ENCODE measurements around the gene CDT1. TPM values are rescaled to one million over a fixed set of nuclear protein-coding genes. Genes with fewer than 3 reads are reported as not detected.
A peak's percentile ranks its signal among the peaks of the same experiment; 100 is the strongest.

Gene CDT1
- total and polyA plus RNA-seq, 10 donors, result 1.00 to 17.2 (median 3.6) TPM

DNA sequence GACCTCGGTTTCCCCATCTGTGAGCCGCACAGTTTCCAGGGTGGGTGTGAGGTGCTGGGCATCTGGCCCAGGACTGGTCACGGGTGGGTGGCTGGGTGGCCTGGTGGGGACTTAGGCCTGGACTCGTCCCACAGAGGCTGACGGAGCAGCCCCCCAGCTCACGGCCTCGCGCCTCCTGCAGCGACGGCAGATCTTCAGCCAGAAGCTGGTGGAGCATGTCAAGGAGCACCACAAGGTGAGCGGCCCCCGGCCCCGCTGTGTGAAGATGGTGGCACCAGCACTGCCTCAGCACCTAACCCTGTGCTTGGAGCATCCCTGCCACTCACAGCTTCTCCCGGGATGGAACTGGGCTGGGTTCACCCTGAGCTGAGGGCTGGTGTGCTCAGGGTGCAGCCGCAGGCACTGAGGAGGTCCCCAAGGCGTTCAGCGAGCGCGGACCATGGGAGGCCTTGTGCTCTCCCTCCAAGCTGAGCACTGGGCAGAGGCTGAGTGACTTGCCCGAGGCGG is 2.4 kb downstream of the CDT1 start:
- 92 to 95% (median 94%) methylated on average over 13 to 21 of the region's 21 CpGs for WGBS, 5 donors
- no peak overlapping the region for H3K4me3 ChIP-seq
- H3K36me3 ChIP-seq, result peaks cover 0 to 49% (median 24%) of the 10 kb centered on the region in 6 donors
- intact Hi-C loops (cut with DNase I; ENCODE audit: low total_unique reads), result no loop called here
- H3K27ac ChIP-seq, result no peak overlapping the region
- peaks cover 0 to 10% (median 0%) of the 10 kb centered on the region in 7 donors for H3K27me3 ChIP-seq (replicated peaks in 1 of 7)
- DNase-seq, result no peak
- peak in 2 of 3 donors; percentile 37 to 55 for TF ChIP-seq POLR2AphosphoS5 (IDR thresholded peaks at IDR 0.05)
- no peak for TF ChIP-seq POLR2A (IDR thresholded peaks at IDR 0.05)
- no peaks in the 10 kb centered on the region for H3K9me3 ChIP-seq
- peaks cover 16 to 72% (median 46%) of the 10 kb centered on the region in 6 donors for H3K4me1 ChIP-seq

DNA sequence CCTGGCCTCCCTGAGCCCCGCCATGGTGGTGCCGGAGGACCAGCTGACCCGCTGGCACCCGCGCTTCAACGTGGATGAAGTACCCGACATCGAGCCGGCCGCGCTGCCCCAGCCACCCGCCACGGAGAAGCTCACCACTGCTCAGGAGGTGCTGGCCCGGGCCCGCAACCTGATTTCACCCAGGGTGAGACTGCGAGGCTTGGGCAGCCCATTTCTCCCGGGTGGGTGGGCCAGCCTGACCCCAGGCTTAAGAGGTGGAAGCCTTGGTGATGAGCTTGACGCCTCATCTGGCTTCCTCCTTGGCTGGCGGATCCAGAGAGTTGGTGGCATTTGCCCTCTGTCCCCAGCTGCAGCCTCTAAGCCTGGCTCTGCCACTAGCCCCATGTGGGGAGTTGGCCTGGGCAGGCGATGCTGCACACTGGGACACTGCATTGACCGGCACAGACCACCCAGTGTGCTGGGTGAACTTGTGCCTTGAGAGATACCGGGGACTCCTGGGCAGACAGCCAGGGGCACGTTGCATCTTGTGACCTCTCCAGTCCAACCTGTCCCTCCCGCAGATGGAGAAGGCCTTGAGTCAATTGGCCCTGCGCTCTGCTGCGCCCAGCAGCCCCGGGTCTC is 3.0 kb downstream of the CDT1 start:
- 87 to 94% (median 89%) methylated on average over 17 to 27 of the region's 27 CpGs for WGBS, 5 donors

DNA sequence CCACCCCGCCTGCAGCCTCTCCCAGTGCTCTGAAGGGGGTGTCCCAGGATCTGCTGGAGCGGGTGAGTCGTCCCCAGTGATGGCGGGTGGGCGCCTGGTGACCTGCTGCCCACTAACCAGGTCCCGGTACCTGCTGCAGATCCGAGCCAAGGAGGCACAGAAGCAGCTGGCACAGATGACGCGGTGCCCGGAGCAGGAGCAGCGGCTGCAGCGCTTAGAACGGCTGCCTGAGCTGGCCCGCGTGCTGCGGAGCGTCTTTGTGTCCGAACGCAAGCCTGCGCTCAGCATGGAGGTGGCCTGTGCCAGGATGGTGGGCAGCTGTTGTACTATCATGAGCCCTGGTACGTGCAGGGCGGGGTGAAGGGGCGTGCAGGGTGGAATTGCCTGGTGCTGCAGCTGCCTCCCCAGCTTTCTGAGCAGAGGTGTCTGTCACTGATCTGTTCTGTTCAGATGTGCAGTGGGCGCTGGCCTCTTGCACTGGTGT is 3.6 kb downstream of the CDT1 start:
- Histone ChIP-seq H3K4me3 (no peak overlapping the region), H3K4me1 (peaks cover 18 to 70% (median 49%) of the 10 kb centered on the region in 6 donors), H3K27ac (no peak overlapping the region), H3K27me3 (replicated peaks in 1 of 7) (peaks cover 0 to 10% (median 0%) of the 10 kb centered on the region in 7 donors), H3K36me3 (peaks cover 0 to 49% (median 24%) of the 10 kb centered on the region in 6 donors), H3K9me3 (no peaks in the 10 kb centered on the region)
- WGBS, 5 donors, result 93 to 95% (median 95%) methylated on average over 18 to 24 of the region's 24 CpGs
- no peak for DNase-seq
- TF ChIP-seq, protein P1, sequence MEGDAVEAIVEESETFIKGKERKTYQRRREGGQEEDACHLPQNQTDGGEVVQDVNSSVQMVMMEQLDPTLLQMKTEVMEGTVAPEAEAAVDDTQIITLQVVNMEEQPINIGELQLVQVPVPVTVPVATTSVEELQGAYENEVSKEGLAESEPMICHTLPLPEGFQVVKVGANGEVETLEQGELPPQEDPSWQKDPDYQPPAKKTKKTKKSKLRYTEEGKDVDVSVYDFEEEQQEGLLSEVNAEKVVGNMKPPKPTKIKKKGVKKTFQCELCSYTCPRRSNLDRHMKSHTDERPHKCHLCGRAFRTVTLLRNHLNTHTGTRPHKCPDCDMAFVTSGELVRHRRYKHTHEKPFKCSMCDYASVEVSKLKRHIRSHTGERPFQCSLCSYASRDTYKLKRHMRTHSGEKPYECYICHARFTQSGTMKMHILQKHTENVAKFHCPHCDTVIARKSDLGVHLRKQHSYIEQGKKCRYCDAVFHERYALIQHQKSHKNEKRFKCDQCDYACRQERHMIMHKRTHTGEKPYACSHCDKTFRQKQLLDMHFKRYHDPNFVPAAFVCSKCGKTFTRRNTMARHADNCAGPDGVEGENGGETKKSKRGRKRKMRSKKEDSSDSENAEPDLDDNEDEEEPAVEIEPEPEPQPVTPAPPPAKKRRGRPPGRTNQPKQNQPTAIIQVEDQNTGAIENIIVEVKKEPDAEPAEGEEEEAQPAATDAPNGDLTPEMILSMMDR (IDR thresholded peaks at IDR 0.05 in 8 of 11, conservative IDR thresholded peaks at IDR 0.05 in 3 of 11), result no peak
- TF ChIP-seq POLR2A (IDR thresholded peaks at IDR 0.05) (no peak), POLR2AphosphoS5 (IDR thresholded peaks at IDR 0.05) (peak in 2 of 3 donors; percentile 32 to 62)
- intact Hi-C loops (cut with DNase I; ENCODE audit: low total_unique reads), result no loop called here

More for the DNA sequence above, 3.0 kb downstream of the CDT1 start:
- intact Hi-C loops (cut with DNase I; ENCODE audit: low total_unique reads), result no loop called here
- TF ChIP-seq POLR2AphosphoS5 (IDR thresholded peaks at IDR 0.05) (peak in 2 of 3 donors; percentile 13 to 54), POLR2A (IDR thresholded peaks at IDR 0.05) (no peak)
- TF ChIP-seq, protein P1 (IDR thresholded peaks at IDR 0.05 in 8 of 11, conservative IDR thresholded peaks at IDR 0.05 in 3 of 11), result no peak
- no peak overlapping the region for H3K27ac ChIP-seq
- peaks cover 18 to 72% (median 50%) of the 10 kb centered on the region in 6 donors for H3K4me1 ChIP-seq
- DNase-seq, result no peak
- H3K36me3 ChIP-seq, result peaks cover 0 to 49% (median 24%) of the 10 kb centered on the region in 6 donors
- H3K9me3 ChIP-seq, result no peaks in the 10 kb centered on the region
- peaks cover 0 to 10% (median 0%) of the 10 kb centered on the region in 7 donors for H3K27me3 ChIP-seq (replicated peaks in 1 of 7)
- no peak overlapping the region for H3K4me3 ChIP-seq

DNA sequence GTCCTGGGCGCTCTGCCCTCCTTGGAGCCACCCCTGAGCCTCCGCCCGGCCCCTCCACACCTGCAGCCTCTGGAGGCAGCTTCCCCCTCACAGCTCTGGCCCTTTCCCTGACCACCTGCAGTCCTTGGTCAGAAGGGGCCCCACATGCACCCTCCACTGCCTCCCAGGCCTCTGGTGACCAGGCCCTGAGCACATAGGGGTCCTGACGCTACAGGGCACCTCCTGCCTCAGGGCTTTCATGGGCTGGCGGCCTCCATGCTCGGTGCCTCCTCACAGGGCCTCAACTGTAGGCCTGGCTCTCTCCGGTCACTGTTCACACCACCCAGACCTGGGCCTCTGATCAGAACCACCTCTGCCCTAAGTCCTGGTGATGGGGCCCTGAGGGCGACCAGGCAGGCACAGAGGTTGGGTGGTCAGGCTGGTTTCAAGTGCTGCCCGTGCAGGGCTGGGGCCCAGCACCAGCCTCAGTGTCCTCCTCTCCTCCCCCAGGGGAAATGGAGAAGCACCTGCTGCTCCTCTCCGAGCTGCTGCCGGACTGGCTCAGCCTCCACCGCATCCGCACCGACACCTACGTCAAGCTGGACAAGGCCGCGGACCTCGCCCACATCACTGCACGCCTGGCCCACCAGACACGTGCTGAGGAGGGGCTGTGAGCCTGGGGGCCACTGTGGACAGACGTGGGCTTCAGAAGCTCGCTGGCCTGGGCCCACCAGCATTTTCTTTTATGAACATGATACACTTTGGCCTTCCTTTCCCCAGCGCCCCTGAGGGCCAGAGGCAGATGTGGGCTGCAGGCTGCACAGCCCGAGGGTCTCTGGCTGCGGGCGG is 4.3 kb downstream of the CDT1 start:
- no peak for DNase-seq
- TF ChIP-seq, protein P1 (IDR thresholded peaks at IDR 0.05 in 8 of 11, conservative IDR thresholded peaks at IDR 0.05 in 3 of 11), result no peak
- TF ChIP-seq POLR2AphosphoS5 (IDR thresholded peaks at IDR 0.05), result peak in 2 of 3 donors; percentile 8 to 63
- Histone ChIP-seq H3K9me3 (no peaks in the 10 kb centered on the region), H3K4me1 (peaks cover 22 to 70% (median 49%) of the 10 kb centered on the region in 6 donors), H3K36me3 (peaks cover 0 to 49% (median 24%) of the 10 kb centered on the region in 6 donors), H3K27ac (no peak overlapping the region), H3K4me3 (no peak overlapping the region), H3K27me3 (replicated peaks in 1 of 7) (peaks cover 0 to 10% (median 0%) of the 10 kb centered on the region in 7 donors)
- WGBS, 5 donors, result 89 to 93% (median 90%) methylated on average over 20 to 26 of the region's 26 CpGs
- intact Hi-C loops (cut with DNase I; ENCODE audit: low total_unique reads), result no loop called here

All from spleen (tissue), 11 donors.